Testis (tissue), 3 donors: ENCODE data around the gene EBPL. TPM values are rescaled to one million over a fixed set of nuclear protein-coding genes. Genes with fewer than 3 reads are reported as not detected.

Source experiments
- DNase-seq: peaks from one replicate; pipeline ENCODE4 v3.0.0-alpha.2; 2019
- H3K27ac ChIP-seq, 2 donors: fragments of 200-600 bp; sonication (generic); one replicate each; pipeline ENCODE4 v1.5.1; 2019
- H3K27me3 ChIP-seq: fragments of 200-600 bp; sonication (generic); one replicate; pipeline ENCODE4 v1.5.1; 2019
- H3K36me3 ChIP-seq: fragments of 200-600 bp; sonication (generic); one replicate; pipeline ENCODE4 v1.5.1; 2017; ENCODE audit warnings: low read depth; ENCODE audit errors: missing control alignments
- H3K4me1 ChIP-seq: fragments of 200-600 bp; sonication (generic); one replicate; pipeline ENCODE4 v1.5.1; 2019
- H3K4me3 ChIP-seq, 2 donors: fragments of 200-600 bp; sonication (generic); one replicate each; pipeline ENCODE4 v1.5.1; 2017 to 2019
- H3K9me3 ChIP-seq: fragments of 200-600 bp; sonication (generic); one replicate; pipeline ENCODE4 v1.5.1; 2017
- CTCF ChIP-seq, 3 experiments: fragments of 450-650 bp in 2 of 3; fragments of 200-600 bp in 1 of 3; sonication (generic) in 1 of 3; IDR thresholded peaks; one replicate each; pipeline ENCODE4 v1.5.1; 2016 to 2019; ENCODE audit warnings: antibody characterized with exemption in 3 of 3, mild to moderate bottlenecking in 2 of 3, moderate library complexity in 1 of 3
- POLR2A ChIP-seq: fragments of 450-650 bp; IDR thresholded peaks from one replicate; pipeline ENCODE4 v1.6.1; 2017; ENCODE audit warnings: antibody characterized with exemption, mild to moderate bottlenecking, moderate library complexity
- whole genome bisulfite sequencing, 2 donors: methylation state at CpG; one replicate each; pipeline ENCODE4 v1.1.5; 2018; 5-methylcytosine and 5-hydroxymethylcytosine counted together
- intact Hi-C: fragments of 100-400 bp; cut with DNase I; formaldehyde crosslinking; loops from one replicate; pipeline ENCODE4 v1.15.1; 2023; ENCODE audit warnings: low total_unique reads
- polyA plus RNA-seq: library from polyadenylated mRNA; stranded (reverse); fragments of 350-450 nt; fragmentation: Illumina TruSeq; extraction: RNeasy Lipid Tissue Mini Kit (QIAGEN cat#74804); gene quantifications from one replicate; pipeline ENCODE4 v1.2.3, GENCODE V29; 2014; ENCODE audit warnings: low read depth, low replicate concordance; ENCODE audit not compliant: insufficient read depth
- total RNA-seq, 2 donors: library from RNA; depleted of rRNA; stranded (reverse); fragments of >200 nt; gene quantifications; one replicate each; pipeline ENCODE4 v1.2.3, GENCODE V29; 2016

EBPL gene
- total and polyA plus RNA-seq, 3 donors from 2014 or later: 26.7 to 84.7 (median 35.9) TPM

- 82 to 95% methylated on average over 4 of the region's 4 CpGs for WGBS, 2 donors
Measured at GRCh38 chr13:49633710-49634109, 57.6 kb downstream of the EBPL start.

GRCh38 chr13:49632156-49632555 is 59.1 kb downstream of the EBPL start:
- TF ChIP-seq POLR2A (no peak), CTCF (IDR thresholded peaks at IDR 0.05) (no peak)
- no peaks in the 10 kb centered on the region for H3K36me3 ChIP-seq
- no peak overlapping the region for H3K4me3 ChIP-seq
- H3K27me3 ChIP-seq: no peaks in the 10 kb centered on the region
- no peak for DNase-seq
- 90 to 93% methylated on average over 5 of the region's 5 CpGs for WGBS, 2 donors
- intact Hi-C loops: no loop called here
- no peak overlapping the region for H3K27ac ChIP-seq
- H3K9me3 ChIP-seq: no peaks in the 10 kb centered on the region
- no peaks in the 10 kb centered on the region for H3K4me1 ChIP-seq

More at GRCh38 chr13:49633710-49634109, 57.6 kb downstream of the EBPL start:
- no peak for TF ChIP-seq POLR2A
- TF ChIP-seq CTCF (IDR thresholded peaks at IDR 0.05): no peak
- H3K36me3 ChIP-seq: no peaks in the 10 kb centered on the region
- no peaks in the 10 kb centered on the region for H3K27me3 ChIP-seq
- no peak overlapping the region for H3K4me3 ChIP-seq
- H3K4me1 ChIP-seq: no peaks in the 10 kb centered on the region
- intact Hi-C loops: no loop called here
- no peak for DNase-seq
- no peak overlapping the region for H3K27ac ChIP-seq
- no peaks in the 10 kb centered on the region for H3K9me3 ChIP-seq

- H3K36me3 ChIP-seq: no peaks in the 10 kb centered on the region
- TF ChIP-seq CTCF (IDR thresholded peaks at IDR 0.05): no peak
- TF ChIP-seq POLR2A: no peak
- no peak overlapping the region for H3K4me3 ChIP-seq
- WGBS, 2 donors: 72 to 95% methylated on average over 8 to 16 of the region's 16 CpGs
- no peaks in the 10 kb centered on the region for H3K9me3 ChIP-seq
- no peak for DNase-seq
- no peaks in the 10 kb centered on the region for H3K4me1 ChIP-seq
- no peaks in the 10 kb centered on the region for H3K27me3 ChIP-seq
- intact Hi-C loops: no loop called here
- no peak overlapping the region for H3K27ac ChIP-seq
Measured at GRCh38 chr13:49630580-49630979, 60.7 kb downstream of the EBPL start.

GRCh38 chr13:49629947-49630346 is 61.3 kb downstream of the EBPL start:
- no peaks in the 10 kb centered on the region for H3K27me3 ChIP-seq
- H3K4me3 ChIP-seq: no peak overlapping the region
- H3K4me1 ChIP-seq: no peaks in the 10 kb centered on the region
- H3K36me3 ChIP-seq: no peaks in the 10 kb centered on the region
- 82 to 85% methylated on average over 4 of the region's 4 CpGs for WGBS, 2 donors
- DNase-seq: no peak
- TF ChIP-seq CTCF (IDR thresholded peaks at IDR 0.05) (no peak), POLR2A (no peak)
- intact Hi-C loops: no loop called here
- no peaks in the 10 kb centered on the region for H3K9me3 ChIP-seq
- H3K27ac ChIP-seq: no peak overlapping the region

- Histone ChIP-seq H3K36me3 (no peaks in the 10 kb centered on the region), H3K27ac (no peak overlapping the region), H3K9me3 (no peaks in the 10 kb centered on the region), H3K27me3 (no peaks in the 10 kb centered on the region), H3K4me3 (no peak overlapping the region), H3K4me1 (no peaks in the 10 kb centered on the region)
- DNase-seq: no peak
- TF ChIP-seq CTCF (IDR thresholded peaks at IDR 0.05): no peak
- no peak for TF ChIP-seq POLR2A
- WGBS, 2 donors: 85 to 86% methylated on average over 8 of the region's 8 CpGs
- intact Hi-C loops: no loop called here
Measured at GRCh38 chr13:49629196-49629938, 61.9 kb downstream of the EBPL start.
